ENCODE data around the gene PUM2.

The PUM2 gene

GRCh38 chr2:20216130-20217025 lies 134.3 kb downstream of the PUM2 start:
- DNase-seq: no peak

- no peak for DNase-seq
These were observed 135.2 kb downstream of the PUM2 start for GRCh38 chr2:20215183-20216040.

GRCh38 chr2:20214566-20215182 lies 136.0 kb downstream of the PUM2 start:
- no peak for DNase-seq

- DNase-seq: no peak
These were observed 136.7 kb downstream of the PUM2 start for GRCh38 chr2:20213651-20214565.

GRCh38 chr2:20212871-20213503 lies 137.7 kb downstream of the PUM2 start:
- no peak for DNase-seq

- DNase-seq: no peak
These were observed 138.2 kb downstream of the PUM2 start for GRCh38 chr2:20212459-20212870.

- no peak for DNase-seq
These were observed 138.7 kb downstream of the PUM2 start for GRCh38 chr2:20211860-20212458.

- DNase-seq: no peak
These were observed 139.2 kb downstream of the PUM2 start for GRCh38 chr2:20211420-20211819.

- DNase-seq: no peak
These were observed 140.2 kb downstream of the PUM2 start for GRCh38 chr2:20210462-20210861.

- DNase-seq: no peak
These were observed 141.1 kb downstream of the PUM2 start for GRCh38 chr2:20209373-20210109.

- DNase-seq: no peak
These were observed 142.2 kb downstream of the PUM2 start for GRCh38 chr2:20208476-20208859.

- no peak for DNase-seq
These were observed 143.6 kb downstream of the PUM2 start for GRCh38 chr2:20207051-20207450.

- no peak for DNase-seq
These were observed 144.6 kb downstream of the PUM2 start for GRCh38 chr2:20205915-20206524.

- DNase-seq: no peak
These were observed 145.6 kb downstream of the PUM2 start for GRCh38 chr2:20205069-20205468.

- no peak for DNase-seq
These were observed 147.0 kb downstream of the PUM2 start for GRCh38 chr2:20203521-20204225.

- DNase-seq: no peak
These were observed 147.6 kb downstream of the PUM2 start for GRCh38 chr2:20203072-20203471.

GRCh38 chr2:20201671-20202070 lies 149.0 kb downstream of the PUM2 start:
- DNase-seq: no peak

GRCh38 chr2:20200697-20201555 lies 149.7 kb downstream of the PUM2 start:
- DNase-seq: no peak
